ENCODE results near the gene BABAM2.

Gene BABAM2

DNA sequence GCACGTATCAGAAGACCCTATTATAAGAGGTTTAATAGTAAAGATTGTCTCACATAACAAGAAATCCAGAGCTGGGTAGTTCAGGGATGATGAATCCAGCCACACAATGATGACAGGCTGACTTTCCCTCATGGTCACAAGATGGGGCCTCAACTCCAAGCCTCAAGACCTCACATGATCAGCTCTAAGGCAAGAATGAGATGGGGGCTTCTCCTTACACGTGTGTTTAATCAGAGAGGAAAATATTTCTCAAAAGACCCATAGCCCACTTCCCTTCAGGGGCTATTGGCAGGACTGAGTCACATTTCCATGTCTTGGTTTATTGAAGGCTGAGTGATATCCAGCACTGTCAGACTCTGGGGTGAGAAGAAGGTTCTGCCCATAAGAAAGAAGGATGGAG is 402.0 kb downstream of the BABAM2 start:
- FAIRE-seq: no peak

DNA sequence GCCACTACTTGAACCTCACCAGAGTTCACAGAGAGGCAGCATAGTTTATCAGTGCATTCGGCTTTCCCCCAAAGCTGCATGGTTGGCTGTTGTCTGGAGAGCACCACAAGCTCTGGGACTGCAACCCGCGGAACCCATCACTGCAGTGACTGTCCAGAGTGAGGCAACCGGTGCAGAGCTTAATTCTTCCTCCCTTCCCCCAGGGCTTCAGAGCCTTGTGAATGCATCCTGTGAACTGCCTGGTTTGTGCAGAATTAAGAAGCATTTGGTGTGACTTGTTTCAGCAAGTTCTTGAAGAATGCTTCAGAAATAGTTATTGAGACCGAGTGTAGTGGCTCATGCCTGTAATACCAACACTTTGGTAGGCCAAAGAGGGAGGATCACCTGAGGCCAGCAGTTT is 402.9 kb downstream of the BABAM2 start:
- no peak for FAIRE-seq

DNA sequence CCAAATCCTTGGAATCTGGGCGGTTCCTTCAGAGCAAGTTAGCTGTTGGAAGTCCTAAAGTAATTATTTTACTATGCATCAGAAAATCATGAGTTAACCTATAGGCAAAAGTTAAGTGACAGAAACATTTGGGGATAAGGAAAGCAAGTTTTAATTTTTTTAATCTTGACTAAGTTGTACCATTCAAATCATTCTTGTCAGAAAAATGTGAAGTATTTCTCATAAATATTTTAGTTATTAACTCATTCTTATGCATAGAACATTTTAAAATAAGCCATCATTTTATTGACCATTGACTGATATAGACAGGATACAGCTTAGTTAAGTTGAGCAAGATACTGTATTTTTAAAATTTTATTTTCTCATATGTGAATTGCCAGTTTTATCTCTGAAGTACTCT is 403.9 kb downstream of the BABAM2 start:
- FAIRE-seq: peak; percentile 81

DNA sequence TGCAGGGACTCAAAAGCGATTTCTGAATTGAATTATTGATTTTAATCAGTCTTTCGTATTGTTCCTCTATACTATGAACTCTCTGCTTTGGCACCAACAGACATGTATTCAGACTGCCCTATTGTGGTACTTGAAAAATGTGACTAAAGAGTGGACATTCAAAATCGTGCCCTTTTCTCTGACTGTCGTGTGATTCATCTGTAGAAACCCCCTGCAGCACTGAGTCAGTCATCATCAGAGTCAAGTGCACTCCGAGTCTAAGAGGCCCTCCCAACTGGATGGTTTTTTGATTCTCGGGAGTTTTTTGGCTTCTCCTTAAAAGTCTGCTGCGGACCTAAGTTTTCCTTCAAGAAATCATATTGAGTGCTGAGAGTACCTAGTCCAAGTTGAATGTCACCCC is 405.7 kb downstream of the BABAM2 start:
- FAIRE-seq: no peak

DNA sequence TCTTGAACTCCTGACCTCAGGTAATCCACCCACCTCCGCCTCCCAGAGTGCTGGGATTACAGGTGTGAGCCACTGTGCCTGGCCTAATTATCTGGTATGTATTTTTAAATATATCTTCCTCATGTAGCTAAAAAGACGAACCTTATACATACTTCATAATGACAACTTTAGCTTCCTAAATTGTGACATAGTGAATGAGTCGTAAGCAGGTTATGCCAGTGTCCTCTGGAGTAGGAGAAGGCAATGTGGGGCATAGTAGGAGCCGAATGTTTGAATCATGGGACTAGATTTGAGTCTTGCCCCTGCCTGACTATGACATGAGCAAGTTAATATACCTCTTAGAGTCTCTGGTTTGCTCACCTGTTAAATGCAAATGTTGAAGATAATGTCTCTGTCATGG is 406.4 kb downstream of the BABAM2 start:
- no peak for FAIRE-seq

DNA sequence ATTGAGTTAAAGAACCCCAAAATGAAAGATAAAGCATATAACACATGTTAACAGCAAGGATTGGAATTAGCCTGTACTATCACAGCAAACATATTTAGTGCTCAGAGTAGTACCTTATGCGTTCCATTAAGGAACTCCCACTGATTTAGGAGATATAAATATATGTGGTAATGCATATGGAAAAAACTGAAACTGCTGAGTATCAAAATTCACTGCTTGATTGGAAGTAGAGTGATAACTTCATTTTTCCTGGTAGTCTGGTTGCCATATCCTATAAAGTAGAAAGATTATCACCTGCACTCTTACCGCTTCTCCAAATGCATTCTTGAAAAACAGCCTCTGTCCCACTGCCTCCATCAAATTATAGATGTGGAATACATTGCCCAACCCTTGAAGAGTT is 407.0 kb downstream of the BABAM2 start:
- no peak for FAIRE-seq

DNA sequence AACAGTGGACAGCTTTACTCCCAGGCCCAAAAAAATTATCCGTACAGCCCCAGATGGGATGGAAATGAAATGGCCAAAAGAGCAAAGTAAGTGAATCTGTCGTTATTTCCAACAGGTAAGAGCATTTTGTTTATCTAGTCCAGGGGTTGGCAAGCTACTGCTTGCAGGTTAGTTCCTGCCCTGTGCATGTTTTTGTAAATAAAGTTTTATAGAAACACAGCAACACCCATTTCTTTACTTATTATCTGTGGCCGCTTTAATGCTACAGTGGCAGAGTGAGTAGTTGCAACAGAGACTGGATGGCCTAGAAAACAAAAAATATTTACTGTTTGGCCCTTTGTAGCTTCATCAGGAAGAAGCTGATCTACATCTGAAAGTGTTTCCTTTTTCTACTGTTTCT is 407.9 kb downstream of the BABAM2 start:
- no peak for FAIRE-seq

DNA sequence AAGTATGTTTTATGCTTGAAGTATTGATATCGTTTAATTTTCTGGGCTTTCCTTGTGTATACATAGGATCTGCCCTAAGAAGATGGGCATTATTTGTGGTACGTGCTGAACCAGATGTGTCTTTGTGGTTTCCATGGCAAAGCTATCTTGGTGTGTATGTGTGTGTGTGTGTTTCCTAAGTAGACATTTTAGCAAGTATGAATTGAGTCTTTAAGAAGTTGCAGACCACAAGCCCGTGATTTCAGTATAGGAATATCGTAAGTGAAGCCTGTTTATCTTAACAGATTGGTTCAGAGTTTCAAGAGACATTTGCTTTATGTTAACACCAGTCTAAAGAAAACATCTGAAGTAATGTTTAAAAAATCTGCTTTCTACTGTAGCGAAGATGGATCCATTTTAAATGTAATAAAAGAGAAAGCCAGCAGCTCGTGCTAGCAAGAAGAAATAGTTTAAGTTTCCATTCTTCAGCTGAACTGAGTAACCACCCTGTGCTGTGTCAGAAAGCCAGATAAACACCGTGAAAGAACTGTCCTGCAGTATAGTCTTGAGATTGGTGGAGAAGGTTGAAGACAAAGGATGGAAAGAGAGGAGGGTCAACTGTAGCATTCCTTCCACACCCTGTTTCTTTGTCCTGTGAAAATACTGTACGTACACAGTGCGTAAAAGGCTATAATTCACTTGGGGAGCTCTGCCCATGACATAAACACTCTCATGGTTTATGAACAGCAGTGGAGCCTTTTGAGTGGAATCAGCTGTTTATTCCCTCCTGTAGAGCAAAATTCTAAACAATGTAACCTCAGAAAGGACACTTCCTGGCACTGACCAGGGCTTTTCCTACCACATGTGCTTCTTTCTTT is 410.2 kb downstream of the BABAM2 start:
- no peak for FAIRE-seq

DNA sequence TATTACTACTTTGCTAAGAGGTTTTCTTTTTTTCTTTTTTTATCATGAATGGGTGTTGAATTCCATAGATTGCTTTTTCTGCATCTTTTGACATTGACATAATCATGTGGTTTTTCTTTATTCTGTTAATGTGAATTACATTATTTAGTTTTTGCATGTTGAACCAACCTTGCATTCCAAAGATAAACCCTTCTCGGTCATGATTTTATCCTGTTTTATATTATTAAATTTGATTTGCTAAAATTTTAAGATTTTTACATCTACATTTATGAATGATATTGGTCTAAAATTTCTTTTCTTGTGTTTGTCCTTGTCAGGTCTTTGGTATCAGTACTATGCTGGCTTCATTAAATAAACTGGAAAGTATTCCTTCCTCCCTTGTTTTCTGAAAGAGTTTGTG is 414.7 kb downstream of the BABAM2 start:
- FAIRE-seq: no peak

DNA sequence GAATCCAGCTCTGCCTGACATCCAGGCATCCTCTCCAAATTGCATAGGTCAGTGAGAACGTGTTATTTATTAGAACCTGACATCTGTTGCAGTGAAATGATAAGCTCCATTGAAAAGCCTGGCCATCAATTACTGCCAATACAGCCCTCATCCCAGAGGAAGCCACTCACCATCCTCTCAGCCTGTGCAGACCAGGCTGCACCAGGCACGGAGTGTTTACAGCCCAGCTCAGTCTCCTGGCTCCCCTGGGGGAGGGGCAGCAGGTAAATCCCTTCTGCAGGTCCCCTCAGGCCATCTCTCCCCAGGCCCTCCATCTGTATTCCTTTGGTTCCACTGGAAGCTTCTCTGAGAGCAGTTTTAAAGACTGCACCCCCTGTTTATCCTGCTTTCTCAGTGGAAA is 419.6 kb downstream of the BABAM2 start:
- FAIRE-seq: no peak

DNA sequence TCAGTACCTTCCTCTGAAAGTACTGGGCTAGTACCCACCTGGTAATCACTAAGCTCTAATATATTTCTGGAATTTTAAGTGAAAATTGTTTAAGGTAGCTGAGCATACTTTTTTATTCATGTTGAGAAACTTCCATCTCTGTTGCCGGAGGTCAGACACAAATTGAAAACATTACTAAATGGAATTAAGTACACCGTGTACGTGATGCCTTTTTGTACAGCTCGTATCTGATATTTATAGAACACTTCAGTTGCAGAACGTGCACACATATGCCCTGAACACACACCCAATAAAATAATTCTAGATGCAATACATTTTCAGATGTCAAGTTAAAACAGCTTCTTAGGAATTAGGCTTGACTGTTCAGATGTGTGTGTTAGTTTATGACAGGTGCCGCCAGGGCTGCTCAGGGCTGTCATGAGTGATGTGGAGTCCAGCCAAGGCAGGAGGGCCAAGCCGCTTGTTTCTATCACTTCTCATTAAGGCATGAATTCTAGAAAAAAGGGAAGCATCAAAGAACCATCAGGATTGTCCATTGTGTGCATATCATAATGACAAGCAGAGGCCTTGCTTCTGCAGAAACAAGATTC is 421.2 kb downstream of the BABAM2 start:
- no peak for FAIRE-seq

DNA sequence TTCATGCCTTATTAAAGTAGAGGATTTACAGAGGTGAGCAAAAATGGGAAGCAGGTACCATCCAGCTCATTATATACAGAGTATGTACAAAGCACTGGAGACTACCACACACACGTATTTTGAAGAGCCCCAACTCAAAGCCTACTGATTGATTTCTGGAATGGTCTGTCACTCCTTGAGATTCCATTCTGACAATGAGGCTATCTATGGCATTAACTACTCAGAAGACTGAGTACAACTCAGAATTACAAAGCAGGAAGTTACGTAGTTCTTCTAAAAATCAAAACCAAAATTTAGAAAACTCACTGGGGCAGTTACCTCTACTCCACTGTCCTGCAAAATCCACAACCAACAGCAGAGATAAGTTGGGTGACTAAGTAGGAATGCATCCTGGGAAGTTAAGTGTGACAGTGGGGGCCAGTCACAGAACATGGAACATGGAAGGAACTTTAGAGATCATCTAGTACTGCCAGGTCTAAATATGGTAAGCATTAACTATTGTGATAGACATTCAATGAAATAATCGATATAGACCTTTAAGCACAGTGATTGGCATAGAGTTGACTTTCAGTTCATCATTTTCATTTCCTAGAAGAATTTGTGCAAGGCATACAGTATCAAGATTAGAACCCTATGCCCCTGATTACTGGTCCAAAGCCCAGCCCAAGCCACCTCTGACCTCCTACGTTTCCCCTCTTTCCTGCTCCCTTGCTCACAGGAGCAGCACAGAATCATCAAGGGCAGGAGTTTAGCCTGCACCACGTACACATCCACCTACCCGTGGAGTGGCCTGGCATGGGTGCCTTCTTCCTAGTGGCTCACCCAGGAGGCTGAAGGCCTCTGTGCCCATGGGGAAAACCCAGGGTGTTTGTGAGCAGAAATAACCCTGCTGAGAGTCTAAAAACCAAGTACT is 422.0 kb downstream of the BABAM2 start:
- no peak for FAIRE-seq

DNA sequence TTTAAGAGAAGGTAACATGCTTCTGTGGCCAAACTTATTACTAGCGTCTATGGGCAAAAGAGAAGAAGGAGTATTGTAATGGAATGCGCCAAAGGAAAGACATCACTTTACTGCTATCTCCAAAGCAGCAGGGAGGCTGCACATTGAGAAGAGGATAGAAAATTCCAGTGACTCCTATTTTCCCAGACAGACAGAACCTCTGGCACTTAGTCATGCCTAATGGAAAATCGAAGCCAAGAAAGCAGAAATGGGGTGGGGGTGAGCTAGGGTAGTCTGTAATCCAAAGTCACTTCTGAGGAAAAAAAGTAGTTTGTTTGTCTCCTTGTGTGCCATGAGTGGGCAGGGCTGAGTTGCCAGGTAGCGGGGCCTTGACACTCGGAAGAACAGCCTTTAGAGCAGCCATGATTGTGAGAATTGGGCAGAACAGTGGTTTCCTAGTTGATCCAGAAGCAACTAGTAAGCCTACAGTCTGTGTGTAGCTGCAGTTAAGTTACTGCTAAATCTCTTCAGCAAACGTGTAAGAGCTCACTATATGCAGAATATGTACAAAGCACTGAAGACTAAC is 422.8 kb downstream of the BABAM2 start:
- FAIRE-seq: no peak

DNA sequence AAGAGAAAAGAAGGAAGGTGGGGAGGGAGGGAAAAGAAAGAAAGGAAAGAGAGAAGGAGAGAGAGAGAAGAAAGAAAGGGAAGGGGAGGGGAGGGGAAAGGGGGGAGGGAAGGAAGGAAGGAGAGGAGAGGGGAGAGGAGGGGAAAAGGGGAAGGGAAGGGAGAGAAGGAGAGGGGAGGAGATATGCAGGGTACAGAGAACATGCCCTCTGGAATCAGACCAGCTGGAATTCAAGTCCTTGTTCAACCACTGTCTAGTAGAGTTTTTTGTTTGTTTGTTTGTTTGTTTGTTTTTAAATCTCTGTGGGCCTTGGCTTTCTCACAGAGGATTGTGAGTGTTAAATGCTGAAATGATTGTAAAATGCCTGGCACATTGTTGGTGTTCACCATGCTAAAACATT is 424.4 kb downstream of the BABAM2 start:
- no peak for FAIRE-seq

DNA sequence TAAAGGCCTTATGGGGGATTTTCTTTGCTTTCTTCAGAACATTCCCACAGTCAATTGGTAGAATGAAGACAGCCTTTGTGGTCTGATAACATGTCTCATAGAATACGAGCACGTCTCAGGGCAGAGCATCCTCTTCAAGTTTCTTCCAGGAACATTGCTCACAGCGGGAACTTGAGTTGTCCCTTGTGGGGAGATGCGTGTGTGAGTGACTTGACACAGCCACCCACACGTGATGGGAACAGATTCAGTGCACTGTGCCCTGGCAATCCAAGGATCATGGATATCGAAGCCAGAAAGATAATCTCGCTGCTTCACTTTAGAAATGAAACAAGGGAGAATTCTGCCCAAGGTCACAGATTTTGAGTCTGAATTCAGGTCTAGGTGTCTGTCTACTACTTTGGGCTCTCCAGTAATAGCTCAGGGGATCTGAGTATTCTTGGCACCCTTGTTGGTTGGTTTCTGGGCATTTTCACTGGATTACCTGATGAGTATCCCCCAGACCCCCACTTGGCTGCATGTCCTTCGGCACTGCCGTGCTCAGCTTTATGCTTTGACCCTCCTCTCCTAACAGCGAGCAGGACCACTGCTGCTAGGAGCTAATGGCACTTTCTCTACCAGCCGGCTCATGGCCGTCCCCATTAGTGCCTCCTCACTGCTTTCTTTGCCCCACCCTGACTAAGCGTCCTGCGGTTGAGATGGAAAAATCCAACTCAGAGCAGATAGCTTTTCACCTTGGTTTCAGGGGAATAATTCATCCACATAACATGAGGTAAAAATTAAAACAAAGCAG is 426.2 kb downstream of the BABAM2 start:
- no peak for FAIRE-seq

DNA sequence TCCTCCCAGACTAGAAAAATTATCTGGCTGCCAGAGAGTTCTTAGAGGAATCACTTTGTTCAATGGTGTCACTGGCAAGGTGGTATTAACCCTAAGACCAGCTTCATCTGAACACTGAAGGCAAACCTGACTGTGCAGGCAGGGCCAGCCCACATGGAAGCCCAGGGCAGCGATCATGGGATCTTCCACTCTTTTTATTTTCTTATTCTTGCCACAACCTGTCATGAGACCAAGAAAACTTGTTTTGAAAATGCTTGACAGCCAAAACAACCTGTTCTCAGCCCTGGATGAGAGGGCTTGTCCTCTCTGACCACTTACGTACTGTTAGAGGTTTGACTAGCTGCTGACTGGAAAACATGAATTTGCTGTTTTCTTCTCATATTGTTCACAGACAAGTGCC is 426.9 kb downstream of the BABAM2 start:
- FAIRE-seq: no peak

DNA sequence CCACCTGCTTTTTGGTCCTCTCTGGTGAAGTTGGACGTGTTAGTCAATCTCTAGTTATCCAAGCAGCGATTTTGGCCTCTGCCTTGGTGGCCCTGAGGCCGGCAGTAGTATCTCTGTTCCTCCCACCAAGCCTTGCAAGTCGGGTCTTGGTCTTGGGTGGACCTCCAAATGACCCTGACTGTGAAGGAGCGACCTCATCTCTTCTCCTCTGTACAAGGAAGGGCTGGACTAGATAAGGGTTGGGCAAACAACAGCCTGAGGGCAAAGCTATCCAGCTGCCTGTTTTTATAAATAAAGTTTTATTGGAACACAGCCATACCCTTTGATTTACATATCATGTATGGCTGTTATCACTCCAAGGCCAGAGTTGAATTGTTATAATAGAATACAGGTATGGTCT is 427.5 kb downstream of the BABAM2 start:
- no peak for FAIRE-seq

DNA sequence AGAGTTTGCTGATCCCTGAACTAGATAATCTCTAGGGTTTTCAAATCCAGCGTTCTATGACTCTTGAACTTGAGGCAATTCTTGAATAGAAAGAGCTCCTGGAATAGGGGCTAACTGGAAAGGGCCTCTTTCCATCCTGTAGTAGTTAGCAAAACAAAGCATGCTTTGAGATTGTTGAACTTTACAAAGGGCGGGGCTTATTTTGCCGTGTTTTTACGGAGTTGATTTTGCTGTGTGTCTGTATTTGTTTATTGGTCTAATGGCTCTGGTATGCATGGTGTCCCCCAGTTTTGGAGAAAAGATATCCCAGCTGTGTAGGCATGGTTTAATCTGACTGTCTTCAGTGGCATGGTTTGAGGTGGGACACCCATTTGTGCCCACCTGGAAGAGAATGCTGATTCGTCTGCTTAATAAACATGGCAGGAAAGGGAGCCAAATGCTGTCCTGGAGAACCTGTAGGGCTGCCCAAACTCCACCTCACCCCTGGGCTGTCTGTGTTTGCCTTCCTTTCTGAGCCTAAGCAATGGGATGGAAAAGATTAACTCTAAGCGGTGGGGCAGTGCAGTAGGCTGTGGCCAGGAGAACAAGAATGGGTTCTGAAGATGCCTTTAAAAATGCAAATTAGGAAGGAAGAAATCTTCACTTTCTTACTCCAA is 428.1 kb downstream of the BABAM2 start:
- FAIRE-seq: no peak

DNA sequence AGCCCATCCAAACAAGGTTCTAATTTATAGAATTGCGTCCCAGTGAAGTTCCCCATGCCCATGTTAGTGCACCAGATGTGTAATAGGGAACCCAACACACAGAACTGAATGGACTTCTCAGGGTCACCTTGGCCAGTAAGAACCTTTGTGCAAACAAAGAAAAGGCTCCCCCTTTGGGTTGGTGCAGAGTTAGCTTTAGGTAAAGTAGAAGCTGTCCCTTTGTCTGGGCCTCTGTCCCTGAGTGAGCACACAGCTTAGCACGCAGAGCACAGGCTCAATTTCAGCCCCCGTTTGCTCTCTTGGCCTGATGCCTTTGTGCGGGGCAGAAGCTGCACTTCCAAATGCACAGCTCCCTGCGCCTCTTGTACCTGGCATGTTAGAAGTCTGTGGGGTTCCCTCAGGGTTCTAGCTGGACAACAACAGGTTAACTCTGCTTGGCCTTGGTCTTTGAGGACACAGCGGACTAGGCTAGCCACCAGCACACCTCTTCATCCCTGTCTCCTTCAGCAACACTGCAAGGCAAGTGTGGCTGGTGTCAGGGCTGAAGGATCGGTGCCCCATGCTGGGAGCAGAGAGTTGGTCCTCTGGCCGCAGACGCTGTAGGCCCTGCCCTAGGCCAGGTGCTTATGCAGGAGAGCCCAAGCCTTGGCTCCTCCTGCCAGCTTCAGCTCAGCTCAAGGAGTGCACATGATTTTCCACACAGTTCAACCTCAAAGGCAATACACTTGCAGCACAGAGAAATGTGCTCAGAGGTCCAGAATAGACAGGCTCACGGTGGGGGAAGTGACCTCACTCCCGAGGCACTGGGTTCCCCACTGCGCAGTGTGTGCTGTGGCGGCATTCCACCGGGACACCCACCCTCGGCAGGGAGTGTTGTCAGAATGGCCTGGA is 428.8 kb downstream of the BABAM2 start:
- no peak for FAIRE-seq

DNA sequence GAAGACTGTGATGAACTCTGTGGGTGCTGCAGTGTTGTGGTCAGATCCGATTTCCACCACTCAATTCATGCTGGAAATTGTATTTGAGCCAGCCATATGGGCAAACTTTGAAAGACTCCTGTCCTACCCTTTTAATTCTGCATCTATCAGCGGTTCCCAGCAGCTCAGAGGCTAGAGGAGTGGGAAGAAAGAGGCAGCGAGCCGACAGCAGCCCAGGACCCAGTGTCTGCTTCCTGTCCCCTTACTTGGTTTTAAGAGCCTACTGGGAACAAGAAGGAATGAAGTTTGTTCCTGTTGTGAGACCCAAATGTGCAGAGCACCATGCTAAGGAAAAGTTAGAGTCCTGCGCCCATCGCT is 429.5 kb downstream of the BABAM2 start:
- FAIRE-seq: no peak

DNA sequence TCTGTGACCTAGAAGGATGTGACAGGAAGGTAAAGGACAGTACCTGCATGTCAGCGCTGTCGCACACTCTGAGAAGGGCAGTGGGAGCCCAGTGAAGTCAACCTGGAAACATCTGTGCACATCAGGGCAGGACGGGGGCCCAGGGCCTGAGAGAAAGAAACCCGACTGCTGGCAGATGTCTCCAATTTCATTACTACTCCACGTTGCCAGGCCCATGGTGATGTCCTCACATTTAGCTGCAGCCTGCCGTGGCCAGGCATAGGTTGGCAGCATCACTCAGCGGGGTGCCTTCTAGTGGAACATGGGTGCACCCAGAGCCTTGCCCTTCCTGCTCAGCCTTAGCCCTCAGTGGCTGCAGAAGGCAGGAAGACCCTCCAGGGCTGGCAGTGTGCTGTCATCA is 429.8 kb downstream of the BABAM2 start:
- no peak for FAIRE-seq

Data from islet of Langerhans (tissue), 1 donor.